Measurements from ENCODE around the gene VPS33A.

DNA sequence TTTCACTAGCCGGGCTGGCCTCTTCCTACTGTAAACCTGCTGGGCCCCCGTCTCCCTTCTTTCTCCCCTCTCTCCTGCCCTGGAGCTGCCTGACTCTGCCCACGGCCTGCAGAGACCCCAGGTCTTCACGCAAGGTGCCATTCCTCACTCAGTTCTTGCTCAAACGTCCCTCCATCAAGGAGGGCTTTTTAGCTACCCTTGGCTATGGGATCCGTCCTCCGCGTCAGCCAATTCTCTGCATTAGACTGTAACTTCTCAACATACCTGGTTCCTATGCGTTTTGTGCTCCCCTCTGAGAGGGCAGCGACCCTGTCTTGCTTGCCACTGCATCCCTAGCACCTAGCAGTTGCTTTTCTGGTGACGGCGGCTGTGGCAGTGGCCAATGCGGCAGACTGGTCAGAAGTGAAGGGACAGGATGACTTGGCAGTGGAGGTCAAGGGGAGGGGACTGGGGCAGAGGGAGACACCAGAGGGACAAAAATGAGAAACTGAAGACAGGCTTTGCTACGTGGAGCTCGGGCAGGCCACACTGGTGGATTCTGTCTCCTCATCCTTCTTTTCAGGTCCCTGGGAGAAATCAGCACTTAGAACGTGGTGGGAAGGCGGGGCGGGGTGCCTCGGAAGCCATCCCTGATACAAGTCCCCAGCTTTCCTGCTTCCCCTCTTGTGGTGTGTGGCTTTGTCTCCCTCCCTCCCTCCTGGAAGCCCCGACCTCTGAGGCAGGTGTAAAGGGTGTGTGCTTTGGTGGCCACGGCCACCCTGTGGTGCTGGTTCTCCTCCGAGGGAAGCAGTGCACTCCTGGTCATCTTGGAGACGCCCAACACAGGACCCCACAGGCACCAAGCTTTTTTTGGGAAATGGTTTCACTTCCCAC lies 61.0 kb downstream of the VPS33A start:
- TF ChIP-seq SIN3A (IDR thresholded peaks at IDR 0.05; ENCODE audit: borderline replicate concordance, insufficient read depth, low read length): no peak
- no peak for TF ChIP-seq POLR2AphosphoS5 (IDR thresholded peaks at IDR 0.05; ENCODE audit: low read depth, low read length)
- no peak for TF ChIP-seq FOXP2 (optimal IDR thresholded peaks at IDR 0.05; ENCODE audit: borderline replicate concordance, extremely low read depth, extremely low read length, insufficient read depth)
- TF ChIP-seq TAF1 (IDR thresholded peaks at IDR 0.05; ENCODE audit: borderline replicate concordance, insufficient read depth, low read length): no peak

Data from PFSK-1 (cell line).